HCT116 (cell line): ENCODE data around the gene UBAC2. TPM values are rescaled to one million over a fixed set of nuclear protein-coding genes. Genes with fewer than 3 reads are reported as not detected.

Experiments
- ATAC-seq: fragments of 200-7000 bp; cut with Tn5 transposase; 2 replicates; pipeline ENCODE4 v1.9.1; 2020; ENCODE audit warnings: mild to moderate bottlenecking, moderate library complexity
- BruUV-seq: library from RNA; stranded (reverse); fragments of 400-500 nt; replicated peaks from 2 replicates; lab custom pipeline; 2021; lab: Mats Ljungman, UMichigan
- CTCF ChIA-PET: fragments of 300-600 bp; sonication (Branson Sonifier 250); formaldehyde crosslinking; loops from one replicate; lab custom pipeline; 2021; ENCODE audit warnings: antibody characterized with exemption; lab: Charles Lee
- POLR2A ChIA-PET: fragments of 300-600, 350-600 bp; sonication (Branson Sonifier 250); formaldehyde crosslinking; loops from one replicate; lab custom pipeline; 2021; ENCODE audit warnings: antibody characterized with exemption; lab: Charles Lee
- RAD21 ChIA-PET, 2 experiments: fragments of 300-600 bp; sonication (Branson Sonifier 250); formaldehyde crosslinking; loops; one replicate each; lab custom pipeline; 2023; ENCODE audit warnings: low total read pairs in 2 of 2; ENCODE audit not compliant: uncharacterized antibody in 2 of 2, unreplicated experiment in 2 of 2, low non-redundant PET in 1 of 2; lab: Charles Lee
- DNase-seq: peaks from one replicate; pipeline ENCODE4 v3.0.0-alpha.2; 2010; ENCODE audit warnings: low read depth, low spot score
- H2AFZ ChIP-seq: fragments of 200-600 bp; shearing (Covaris generic), sonication (generic); 2 replicates; pipeline ENCODE4 v1.6.1; 2017; ENCODE audit warnings: low read depth, mixed run types, mixed read lengths, antibody characterized with exemption, low read length; ENCODE audit not compliant: poor library complexity, severe bottlenecking
- H3K27ac ChIP-seq: 2 replicates; pipeline ENCODE4 v1.5.1; 2012; ENCODE audit warnings: low read depth, low read length
- H3K27me3 ChIP-seq: fragments of 200-600 bp; sonication (generic); 2 replicates; pipeline ENCODE4 v1.6.1; 2016; ENCODE audit warnings: mixed run types, low read length, mixed read lengths; ENCODE audit not compliant: insufficient read depth
- H3K36me3 ChIP-seq, 2 experiments: fragments of 200-500 bp in 1 of 2; fragments of 200-600 bp in 1 of 2; sonication (Bioruptor generic) in 1 of 2; sonication (generic) in 1 of 2; 2 replicates each; pipeline versions ENCODE4 v1.5.1 to v1.6.1; 2014 to 2016; ENCODE audit warnings: low read length in 2 of 2, inconsistent platforms in 1 of 2, mixed read lengths in 1 of 2, mixed run types in 1 of 2; ENCODE audit not compliant: insufficient read depth in 2 of 2, control insufficient read depth in 1 of 2
- H3K4me1 ChIP-seq, 2 experiments: fragments of 200-600 bp in 1 of 2; sonication (generic) in 1 of 2; 2 replicates each; pipeline versions ENCODE4 v1.5.1 to v1.6.1; 2012 to 2017; ENCODE audit warnings: low read length in 2 of 2, inconsistent platforms in 1 of 2, mild to moderate bottlenecking in 1 of 2, mixed read lengths in 1 of 2, mixed run types in 1 of 2, moderate library complexity in 1 of 2; ENCODE audit not compliant: insufficient read depth in 2 of 2, control insufficient read depth in 1 of 2
- H3K4me2 ChIP-seq: fragments of 200-600 bp; sonication (generic); 2 replicates; pipeline ENCODE4 v1.6.1; 2017; ENCODE audit warnings: mixed run types, low read length, mixed read lengths
- H3K4me3 ChIP-seq, 2 experiments: fragments of 200-600 bp in 1 of 2; sonication (generic) in 1 of 2; replicated peaks in 1 of 2; 2 replicates each; pipeline ENCODE4 v1.5.1; 2011 to 2016; ENCODE audit warnings: low read length in 2 of 2, control low read depth in 1 of 2, low read depth in 1 of 2, mild to moderate bottlenecking in 1 of 2, mixed read lengths in 1 of 2, mixed run types in 1 of 2
- H3K79me2 ChIP-seq: fragments of 200-600 bp; sonication (generic); 2 replicates; pipeline ENCODE4 v1.6.1; 2017; ENCODE audit warnings: mild to moderate bottlenecking, mixed run types, low read length, moderate library complexity, mixed read lengths; ENCODE audit not compliant: insufficient read depth
- H3K9ac ChIP-seq: fragments of 200-600 bp; sonication (generic); 2 replicates; pipeline ENCODE4 v1.6.1; 2016; ENCODE audit warnings: low read length, mixed read lengths
- H3K9me2 ChIP-seq: fragments of 200-600 bp; sonication (generic), shearing (Covaris generic); 2 replicates; pipeline ENCODE4 v1.6.1; 2017; ENCODE audit warnings: mixed run types, mild to moderate bottlenecking, moderate library complexity; ENCODE audit not compliant: insufficient read depth
- H3K9me3 ChIP-seq, 2 experiments: fragments of 200-500 bp in 1 of 2; fragments of 200-600 bp in 1 of 2; sonication (Bioruptor generic) in 1 of 2; sonication (generic) in 1 of 2; 2 replicates each; pipeline ENCODE4 v1.6.1; 2014 to 2017; ENCODE audit warnings: low read length in 2 of 2, mixed read lengths in 2 of 2, inconsistent platforms in 1 of 2, low read depth in 1 of 2, mild to moderate bottlenecking in 1 of 2, mixed run types in 1 of 2, moderate library complexity in 1 of 2; ENCODE audit not compliant: control insufficient read depth in 1 of 2, insufficient read depth in 1 of 2
- H4K20me1 ChIP-seq: fragments of 200-600 bp; sonication (generic), shearing (Covaris generic); 2 replicates; pipeline ENCODE4 v1.6.1; 2017; ENCODE audit warnings: mixed run types, mild to moderate bottlenecking, moderate library complexity; ENCODE audit not compliant: insufficient read depth
- CEBPB ChIP-seq: IDR thresholded peaks from 2 replicates; pipeline ENCODE4 v1.6.1; 2012; ENCODE audit warnings: low read depth
- EGR1 ChIP-seq: IDR thresholded peaks from 2 replicates; pipeline ENCODE4 v1.6.1; 2012; ENCODE audit warnings: low read depth
- ELF1 ChIP-seq: IDR thresholded peaks from 2 replicates; pipeline ENCODE4 v1.6.1; 2012; ENCODE audit warnings: low read depth, borderline replicate concordance
- FOSL1 ChIP-seq: IDR thresholded peaks from 2 replicates; pipeline ENCODE4 v1.6.1; 2012; ENCODE audit warnings: low read depth
- POLR2A ChIP-seq: IDR thresholded peaks from 2 replicates; pipeline ENCODE4 v1.7.0; 2011; ENCODE audit warnings: borderline replicate concordance; ENCODE audit not compliant: insufficient read depth, insufficient read length; ENCODE audit errors: extremely low read depth
- POLR2AphosphoS5 ChIP-seq: IDR thresholded peaks from 2 replicates; pipeline ENCODE4 v1.6.1; 2011; ENCODE audit warnings: mild to moderate bottlenecking, low read depth, low read length, moderate library complexity
- RAD21 ChIP-seq: IDR thresholded peaks from 2 replicates; pipeline ENCODE4 v1.6.1; 2012; ENCODE audit warnings: low read depth, mild to moderate bottlenecking
- SP1 ChIP-seq: IDR thresholded peaks from 2 replicates; pipeline ENCODE4 v1.6.1; 2012; ENCODE audit warnings: low read depth
- YY1 ChIP-seq: IDR thresholded peaks from 2 replicates; pipeline ENCODE4 v1.6.1; 2011; ENCODE audit warnings: low read length, low read depth, moderate library complexity, mild to moderate bottlenecking; ENCODE audit not compliant: insufficient replicate concordance; ENCODE audit errors: extremely low read depth
- ZNF274 ChIP-seq: fragments of 200-500 bp; sonication (Bioruptor generic); IDR thresholded peaks from 2 replicates; pipeline ENCODE4 v1.6.1; 2014; ENCODE audit warnings: mild to moderate bottlenecking, low read depth, low read length, inconsistent platforms
- intact Hi-C: fragments of 100-400 bp; cut with micrococcal nuclease; formaldehyde crosslinking; loops from 2 replicates; pipeline ENCODE4 v1.10.0; 2022
- total RNA-seq: library from RNA; stranded (reverse); gene quantifications from one replicate; pipeline ENCODE4 v1.2.1, GENCODE V29; 2021; ENCODE audit not compliant: unreplicated experiment
- TF ChIP-seq, protein P1 (sequence below): IDR thresholded peaks from 2 replicates; pipeline ENCODE4 v1.6.1; 2012
- TF ChIP-seq, protein P2 (sequence below): IDR thresholded peaks from 2 replicates; pipeline ENCODE4 v1.6.1; 2011; ENCODE audit warnings: mild to moderate bottlenecking, low read length, moderate library complexity; ENCODE audit not compliant: insufficient replicate concordance; ENCODE audit errors: extremely low read depth

UBAC2 gene
- total RNA-seq, 1 experiment from 2014 or later = 67.4 TPM

DNA sequence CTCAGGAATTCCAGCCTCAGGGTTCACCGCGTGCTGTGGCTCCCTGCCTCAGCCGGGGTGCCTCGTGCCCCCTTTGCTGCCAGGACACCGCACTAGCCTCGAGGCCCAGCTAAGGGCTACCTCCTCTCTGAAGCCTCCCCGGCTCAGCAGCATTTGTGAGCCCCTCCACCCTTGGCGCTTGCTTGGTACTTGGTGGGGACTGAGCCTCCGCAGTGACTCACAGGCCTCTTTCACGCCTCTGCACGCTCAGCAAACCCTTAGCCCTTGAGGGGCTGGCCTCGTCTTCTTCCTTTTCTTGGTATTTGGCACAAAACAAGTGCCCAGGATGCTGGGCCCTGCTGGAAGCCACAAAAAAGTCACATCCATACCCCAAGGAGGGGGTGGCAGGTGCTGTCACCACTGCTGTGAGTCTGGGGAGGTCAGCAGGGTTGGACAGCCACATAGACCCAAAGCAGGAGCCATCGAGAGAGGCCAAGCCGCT is 215.2 kb downstream of the UBAC2 start:
- Histone ChIP-seq H3K9me2 (no peaks in the 10 kb centered on the region), H3K9me3 (no peaks in the 10 kb centered on the region; a peak in 1 of 4 replicates), H3K4me2 (no peak overlapping the region), H2AFZ (no peak overlapping the region), H3K27ac (no peak overlapping the region), H3K27me3 (no peaks in the 10 kb centered on the region), H3K4me1 (no peaks in the 10 kb centered on the region; a peak in 1 of 4 replicates), H4K20me1 (no peaks in the 10 kb centered on the region), H3K9ac (no peak overlapping the region), H3K4me3 (no peak overlapping the region), H3K79me2 (no peaks in the 10 kb centered on the region), H3K36me3 (no peaks in the 10 kb centered on the region)
- no peak for DNase-seq
- RAD21 ChIA-PET = no interaction called here
- CTCF ChIA-PET = no interaction called here
- no TSS peak for BruUV-seq
- no peak for ATAC-seq
- intact Hi-C loops = no loop called here
- POLR2A ChIA-PET = no interaction called here
- TF ChIP-seq RAD21 (no peak), POLR2A (no peak), SP1 (no peak), EGR1 (no peak), FOSL1 (no peak), CEBPB (no peak), YY1 (no peak), ZNF274 (no peak)

DNA sequence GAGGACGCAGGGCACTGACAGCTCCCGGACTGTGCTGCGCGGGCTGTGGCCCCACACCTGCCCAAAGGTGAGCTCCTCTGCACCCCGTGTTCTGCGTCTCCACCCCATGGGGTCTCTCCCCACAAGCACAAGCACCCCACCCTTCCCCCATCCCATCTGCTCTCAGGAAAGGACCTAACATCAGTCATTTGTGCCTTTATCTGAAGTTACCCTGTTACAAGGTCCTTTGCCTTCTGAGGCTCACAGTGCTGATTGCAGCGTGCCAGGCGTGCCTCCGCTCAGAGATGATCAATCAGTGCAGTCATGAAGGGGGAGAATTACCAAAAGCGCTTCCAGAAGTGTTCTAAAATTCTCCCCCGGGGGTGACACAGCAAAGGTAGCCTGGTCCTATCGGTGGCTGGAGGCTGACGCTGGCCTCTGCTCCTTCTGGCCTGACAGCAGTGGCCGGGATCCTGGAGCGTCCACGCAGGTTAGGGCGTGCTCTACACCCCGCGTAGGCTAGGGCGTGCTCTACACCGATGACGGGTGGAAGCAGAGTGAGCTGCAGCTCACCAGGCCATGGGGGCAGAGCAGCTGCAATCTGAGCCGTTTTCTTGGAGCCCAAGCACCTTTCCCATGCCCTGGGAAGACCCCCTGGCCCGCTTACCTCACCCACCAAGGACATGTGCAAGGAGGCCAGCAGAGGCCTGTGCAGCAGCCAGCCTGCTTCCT is 215.9 kb downstream of the UBAC2 start:
- no peak overlapping the region for H3K27ac ChIP-seq
- CTCF ChIA-PET = no interaction called here
- TF ChIP-seq ELF1 = no peak
- TF ChIP-seq CEBPB = no peak
- TF ChIP-seq, protein P1, sequence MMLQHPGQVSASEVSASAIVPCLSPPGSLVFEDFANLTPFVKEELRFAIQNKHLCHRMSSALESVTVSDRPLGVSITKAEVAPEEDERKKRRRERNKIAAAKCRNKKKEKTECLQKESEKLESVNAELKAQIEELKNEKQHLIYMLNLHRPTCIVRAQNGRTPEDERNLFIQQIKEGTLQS = no peak
- TF ChIP-seq FOSL1 = no peak
- TF ChIP-seq, protein P2, sequence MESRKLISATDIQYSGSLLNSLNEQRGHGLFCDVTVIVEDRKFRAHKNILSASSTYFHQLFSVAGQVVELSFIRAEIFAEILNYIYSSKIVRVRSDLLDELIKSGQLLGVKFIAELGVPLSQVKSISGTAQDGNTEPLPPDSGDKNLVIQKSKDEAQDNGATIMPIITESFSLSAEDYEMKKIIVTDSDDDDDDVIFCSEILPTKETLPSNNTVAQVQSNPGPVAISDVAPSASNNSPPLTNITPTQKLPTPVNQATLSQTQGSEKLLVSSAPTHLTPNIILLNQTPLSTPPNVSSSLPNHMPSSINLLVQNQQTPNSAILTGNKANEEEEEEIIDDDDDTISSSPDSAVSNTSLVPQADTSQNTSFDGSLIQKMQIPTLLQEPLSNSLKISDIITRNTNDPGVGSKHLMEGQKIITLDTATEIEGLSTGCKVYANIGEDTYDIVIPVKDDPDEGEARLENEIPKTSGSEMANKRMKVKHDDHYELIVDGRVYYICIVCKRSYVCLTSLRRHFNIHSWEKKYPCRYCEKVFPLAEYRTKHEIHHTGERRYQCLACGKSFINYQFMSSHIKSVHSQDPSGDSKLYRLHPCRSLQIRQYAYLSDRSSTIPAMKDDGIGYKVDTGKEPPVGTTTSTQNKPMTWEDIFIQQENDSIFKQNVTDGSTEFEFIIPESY = no peak
- no peak for TF ChIP-seq POLR2AphosphoS5
- TF ChIP-seq, all 23 proteins: peak for 0
- H3K4me2 ChIP-seq = no peak overlapping the region
- no peaks in the 10 kb centered on the region for H3K4me1 ChIP-seq
- H3K9ac ChIP-seq = no peak overlapping the region
- intact Hi-C loops = no loop called here
- no peak overlapping the region for H2AFZ ChIP-seq
- H3K4me3 ChIP-seq = no peak overlapping the region
- no peaks in the 10 kb centered on the region; a peak in 1 of 4 replicates for H3K9me3 ChIP-seq
- POLR2A ChIA-PET = no interaction called here
- no peaks in the 10 kb centered on the region for H3K27me3 ChIP-seq
- RAD21 ChIA-PET = no interaction called here
- no peaks in the 10 kb centered on the region for H3K9me2 ChIP-seq
- ATAC-seq (no peak), DNase-seq (no peak)
- H4K20me1 ChIP-seq = no peaks in the 10 kb centered on the region
- no peaks in the 10 kb centered on the region for H3K79me2 ChIP-seq
- no TSS peak for BruUV-seq
- H3K36me3 ChIP-seq = no peaks in the 10 kb centered on the region
